Stomach (tissue), 9 donors: ENCODE data around the gene POLR1C. TPM values are rescaled to one million over a fixed set of nuclear protein-coding genes. Genes with fewer than 3 reads are reported as not detected.
"Not testable (repeated sequence)": the region's sequence is repeated elsewhere in the genome, so short reads cannot be mapped to it uniquely, and the experiment has no call there.

ENCODE experiments used
- DNase-seq, 2 donors: peaks; one replicate each; pipeline versions ENCODE4 v3.0.0 to v3.0.0-alpha.2; 2013 to 2019
- H3K27ac ChIP-seq, 5 donors: fragments of 200-600 bp in 4 of 5; sonication (generic) in 4 of 5; one replicate each; pipeline ENCODE4 v1.5.1; 2013 to 2019; ENCODE audit warnings: mild to moderate bottlenecking in 1 of 5, moderate library complexity in 1 of 5
- H3K27me3 ChIP-seq, 3 donors: fragments of 200-600 bp; sonication (generic); one replicate each; pipeline ENCODE4 v1.5.1; 2017 to 2019; ENCODE audit warnings: mixed run types in 1 of 3
- H3K36me3 ChIP-seq, 4 donors: fragments of 200-600 bp; sonication (generic); 1 replicate in 3 of 4; 2 replicates in 1 of 4; pipeline ENCODE4 v1.5.1; 2016 to 2019
- H3K4me1 ChIP-seq, 4 donors: fragments of 200-600 bp; sonication (generic); one replicate each; pipeline ENCODE4 v1.5.1; 2016 to 2019
- H3K4me3 ChIP-seq, 4 donors: fragments of 200-600 bp; sonication (generic) in 3 of 4; one replicate each; pipeline ENCODE4 v1.5.1; 2016 to 2019; ENCODE audit warnings: mild to moderate bottlenecking in 1 of 4
- H3K9me3 ChIP-seq, 4 donors: fragments of 200-600 bp; sonication (generic); one replicate each; pipeline ENCODE4 v1.5.1; 2016 to 2019
- EP300 ChIP-seq: sonication (generic); formaldehyde crosslinking; IDR thresholded peaks from one replicate; pipeline ENCODE4 v1.6.1; 2017; ENCODE audit warnings: antibody characterized with exemption
- POLR2A ChIP-seq, 4 donors: fragments of 450-650 bp; IDR thresholded peaks; one replicate each; pipeline ENCODE4 v1.6.1; 2016; ENCODE audit warnings: antibody characterized with exemption in 4 of 4, control low read depth in 2 of 4, mild to moderate bottlenecking in 1 of 4, moderate library complexity in 1 of 4
- POLR2AphosphoS5 ChIP-seq, 3 donors: sonication (generic); formaldehyde crosslinking; IDR thresholded peaks; one replicate each; pipeline ENCODE4 v1.6.1; 2016; ENCODE audit warnings: antibody characterized with exemption in 3 of 3
- WGBS, 5 donors: extraction: QIAGEN DNeasy Blood & Tissue Kit in 3 of 5; methylation state at CpG; one replicate each; pipeline versions ENCODE4 v1.1.5 to v1.1.7; 2013 to 2018; 5-methylcytosine and 5-hydroxymethylcytosine counted together
- intact Hi-C: fragments of 100-400 bp; cut with DNase I; formaldehyde crosslinking; loops from one replicate; pipeline ENCODE4 v1.15.1; 2023; ENCODE audit warnings: low total_unique reads
- polyA plus RNA-seq, 3 donors: library from polyadenylated mRNA; stranded (reverse); fragments of 200-250 nt; gene quantifications; one replicate each; pipeline ENCODE4 v1.2.3, GENCODE V29; 2013
- total RNA-seq, 5 donors: library from RNA; depleted of rRNA; stranded (reverse); fragments of >200 nt; gene quantifications; one replicate each; pipeline versions ENCODE4 v1.1.0 to v1.2.3, GENCODE V29; 2014 to 2016
- TF ChIP-seq, protein P1 (sequence below), 7 experiments: fragments of 450-650 bp in 4 of 7; fragments of 200-600 bp in 3 of 7; sonication (generic) in 3 of 7; IDR thresholded peaks; one replicate each; pipeline ENCODE4 v1.5.1; 2016 to 2019; ENCODE audit warnings: antibody characterized with exemption in 7 of 7, control low read depth in 2 of 7, mild to moderate bottlenecking in 1 of 7
- donor health status: healthy with polysubstance abuse.
- donor health status: Bipolar disorder and iron deficiency.
- donor health status: healthy.

POLR1C gene
- total and polyA plus RNA-seq, 8 donors: 14.7 to 36.2 (median 25.1) TPM

DNA sequence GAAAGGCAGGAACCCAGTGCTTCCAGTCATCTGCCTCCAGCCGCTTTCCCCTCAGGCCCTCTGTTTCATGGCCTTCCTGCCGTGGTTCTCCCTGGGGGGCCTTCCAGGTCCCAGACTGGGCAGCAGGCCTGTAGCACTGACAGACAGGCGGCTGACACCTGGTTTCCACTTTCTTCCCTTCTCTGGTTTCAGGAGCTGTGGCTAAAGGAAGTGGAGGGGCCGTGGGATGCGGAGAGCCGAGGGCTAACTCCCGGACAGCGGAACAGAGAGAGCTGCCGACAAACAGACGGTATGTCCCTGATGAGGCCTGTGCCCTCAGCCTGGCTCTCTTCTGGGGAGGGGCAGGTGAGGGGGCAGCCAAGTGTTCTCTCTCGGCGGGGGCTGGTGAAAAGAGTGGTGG lies 19.2 kb upstream of the POLR1C start:
- no peak for TF ChIP-seq POLR2AphosphoS5 (IDR thresholded peaks at IDR 0.05)
- no peak for TF ChIP-seq EP300
- no peak for TF ChIP-seq POLR2A (IDR thresholded peaks at IDR 0.05)
- TF ChIP-seq, protein P1, sequence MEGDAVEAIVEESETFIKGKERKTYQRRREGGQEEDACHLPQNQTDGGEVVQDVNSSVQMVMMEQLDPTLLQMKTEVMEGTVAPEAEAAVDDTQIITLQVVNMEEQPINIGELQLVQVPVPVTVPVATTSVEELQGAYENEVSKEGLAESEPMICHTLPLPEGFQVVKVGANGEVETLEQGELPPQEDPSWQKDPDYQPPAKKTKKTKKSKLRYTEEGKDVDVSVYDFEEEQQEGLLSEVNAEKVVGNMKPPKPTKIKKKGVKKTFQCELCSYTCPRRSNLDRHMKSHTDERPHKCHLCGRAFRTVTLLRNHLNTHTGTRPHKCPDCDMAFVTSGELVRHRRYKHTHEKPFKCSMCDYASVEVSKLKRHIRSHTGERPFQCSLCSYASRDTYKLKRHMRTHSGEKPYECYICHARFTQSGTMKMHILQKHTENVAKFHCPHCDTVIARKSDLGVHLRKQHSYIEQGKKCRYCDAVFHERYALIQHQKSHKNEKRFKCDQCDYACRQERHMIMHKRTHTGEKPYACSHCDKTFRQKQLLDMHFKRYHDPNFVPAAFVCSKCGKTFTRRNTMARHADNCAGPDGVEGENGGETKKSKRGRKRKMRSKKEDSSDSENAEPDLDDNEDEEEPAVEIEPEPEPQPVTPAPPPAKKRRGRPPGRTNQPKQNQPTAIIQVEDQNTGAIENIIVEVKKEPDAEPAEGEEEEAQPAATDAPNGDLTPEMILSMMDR (IDR thresholded peaks at IDR 0.05): no peak
- DNase-seq: no peak
- Histone ChIP-seq H3K27me3 (no peaks in the 10 kb centered on the region), H3K27ac (no peak overlapping the region), H3K36me3 (peaks cover 42 to 53% (median 52%) of the 10 kb centered on the region in 4 donors), H3K9me3 (no peaks in the 10 kb centered on the region), H3K4me3 (no peak overlapping the region), H3K4me1 (peaks cover 11 to 46% (median 31%) of the 10 kb centered on the region in 4 donors)
- intact Hi-C loops: no loop called here
- 94 to 95% (median 94%) methylated on average over 12 of the region's 12 CpGs for WGBS, 5 donors

DNA sequence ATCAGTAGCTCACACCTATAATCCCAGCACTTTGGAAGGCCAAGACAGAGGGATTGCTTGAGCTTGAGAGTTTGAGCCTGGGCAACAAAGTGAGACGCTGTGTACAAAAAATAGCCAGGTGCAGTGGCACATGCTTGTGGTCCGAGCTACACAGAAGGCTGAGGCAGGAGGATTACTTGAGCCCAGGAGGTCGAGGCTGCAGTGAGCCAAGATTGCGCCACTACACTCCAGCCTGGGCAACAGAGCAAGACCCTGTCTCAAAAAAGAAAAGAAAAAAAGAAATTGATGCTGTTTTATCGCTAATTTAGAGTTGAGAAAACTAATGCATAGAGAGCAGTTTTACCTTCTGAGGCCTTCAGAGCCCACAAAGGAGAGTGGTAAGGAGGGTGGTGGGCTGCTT lies 18.6 kb upstream of the POLR1C start:
- WGBS, 5 donors: 92 to 96% (median 94%) methylated on average over 5 of the region's 5 CpGs
- H3K27me3 ChIP-seq, H3K27ac ChIP-seq, H3K4me3 ChIP-seq, H3K9me3 ChIP-seq, DNase-seq, intact Hi-C loops: not testable (repeated sequence)
- peaks cover 11 to 46% (median 27%) of the 10 kb centered on the region in 4 donors for H3K4me1 ChIP-seq
- peaks cover 48 to 59% (median 58%) of the 10 kb centered on the region in 4 donors for H3K36me3 ChIP-seq

DNA sequence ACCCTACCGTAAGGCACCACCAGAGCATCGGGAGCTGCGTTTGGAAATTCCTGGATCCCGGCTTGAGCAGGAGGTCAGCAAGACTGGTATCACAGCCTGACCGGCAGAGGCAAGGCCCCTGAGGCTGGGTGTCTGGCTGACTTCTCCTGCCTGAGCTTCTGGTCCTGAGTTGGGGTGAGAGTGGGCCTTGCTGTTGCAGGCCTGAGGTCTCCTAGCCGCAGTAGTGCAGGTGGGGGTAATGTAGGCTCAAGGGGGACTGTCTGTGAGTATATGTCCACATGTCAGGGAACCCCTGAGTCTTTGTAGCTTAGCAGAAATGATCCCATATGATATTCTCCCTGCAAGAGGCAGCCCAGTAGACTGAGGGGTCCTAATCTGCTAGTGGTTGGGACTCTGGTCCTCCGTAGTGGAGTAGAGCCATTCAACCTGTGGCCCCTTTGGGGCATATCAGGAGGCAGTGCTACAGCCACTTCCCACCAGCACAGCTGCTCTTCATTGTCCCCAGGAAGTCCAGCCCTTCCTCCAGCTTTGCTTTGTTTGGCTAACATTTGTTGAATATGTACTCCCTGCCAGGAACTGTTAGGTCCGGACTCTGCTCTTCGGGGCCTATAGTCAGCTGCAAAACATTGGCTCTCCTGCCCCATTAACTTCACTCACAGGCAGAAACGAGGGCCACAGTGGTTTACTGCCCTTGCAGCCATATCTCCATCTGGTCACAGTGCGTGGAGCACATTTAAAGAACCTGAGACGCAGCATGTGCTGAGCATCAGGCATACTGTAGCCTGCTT lies 17.7 kb upstream of the POLR1C start:
- Histone ChIP-seq H3K4me3 (no peak overlapping the region), H3K9me3 (no peaks in the 10 kb centered on the region), H3K27me3 (no peaks in the 10 kb centered on the region), H3K27ac (peak overlapping the region in 2 of 5 donors; percentile 23 to 38), H3K36me3 (peaks cover 55 to 68% (median 67%) of the 10 kb centered on the region in 4 donors), H3K4me1 (peaks cover 11 to 42% (median 23%) of the 10 kb centered on the region in 4 donors)
- TF ChIP-seq, protein P1 (IDR thresholded peaks at IDR 0.05): no peak
- TF ChIP-seq EP300 (no peak), POLR2A (IDR thresholded peaks at IDR 0.05) (no peak), POLR2AphosphoS5 (IDR thresholded peaks at IDR 0.05) (no peak)
- intact Hi-C loops: no loop called here
- no peak for DNase-seq
- WGBS, 5 donors: 54 to 73% (median 64%) methylated on average over 9 to 12 of the region's 12 CpGs

DNA sequence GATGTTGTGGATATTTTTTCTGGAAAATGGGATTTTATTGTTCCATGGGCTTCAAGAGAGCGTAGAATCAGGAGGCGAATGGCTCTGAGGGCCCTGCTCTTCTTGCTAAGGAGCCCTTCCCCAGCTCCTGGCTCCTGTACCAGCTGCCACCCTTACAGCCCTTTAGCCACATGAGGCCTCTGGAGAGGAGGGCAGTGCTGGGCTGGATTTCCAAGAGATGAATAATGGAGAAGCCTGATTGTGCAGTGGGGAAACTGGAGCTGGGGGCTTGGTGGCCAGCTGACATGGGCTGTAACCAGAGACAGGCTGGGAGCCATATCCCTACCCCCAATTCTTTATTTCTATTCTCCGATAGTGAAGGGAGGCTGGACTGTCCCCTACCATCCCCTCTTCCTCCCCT lies 16.0 kb upstream of the POLR1C start:
- no peak for DNase-seq
- intact Hi-C loops: loop anchor here (10.0 kb wide), 1 partner anchor 236 kb away; no protein-coding TSS in a partner anchor
- peaks cover 65 to 85% (median 84%) of the 10 kb centered on the region in 4 donors for H3K36me3 ChIP-seq
- peaks cover 9 to 25% (median 12%) of the 10 kb centered on the region in 4 donors for H3K4me1 ChIP-seq
- no peaks in the 10 kb centered on the region for H3K27me3 ChIP-seq
- WGBS, 5 donors: 90 to 100% (median 97%) methylated on average over 3 of the region's 3 CpGs
- H3K4me3 ChIP-seq: no peak overlapping the region
- H3K9me3 ChIP-seq: no peaks in the 10 kb centered on the region
- TF ChIP-seq POLR2A (IDR thresholded peaks at IDR 0.05): no peak
- no peak for TF ChIP-seq POLR2AphosphoS5 (IDR thresholded peaks at IDR 0.05)
- TF ChIP-seq, protein P1 (IDR thresholded peaks at IDR 0.05): no peak
- no peak for TF ChIP-seq EP300
- H3K27ac ChIP-seq: no peak overlapping the region

DNA sequence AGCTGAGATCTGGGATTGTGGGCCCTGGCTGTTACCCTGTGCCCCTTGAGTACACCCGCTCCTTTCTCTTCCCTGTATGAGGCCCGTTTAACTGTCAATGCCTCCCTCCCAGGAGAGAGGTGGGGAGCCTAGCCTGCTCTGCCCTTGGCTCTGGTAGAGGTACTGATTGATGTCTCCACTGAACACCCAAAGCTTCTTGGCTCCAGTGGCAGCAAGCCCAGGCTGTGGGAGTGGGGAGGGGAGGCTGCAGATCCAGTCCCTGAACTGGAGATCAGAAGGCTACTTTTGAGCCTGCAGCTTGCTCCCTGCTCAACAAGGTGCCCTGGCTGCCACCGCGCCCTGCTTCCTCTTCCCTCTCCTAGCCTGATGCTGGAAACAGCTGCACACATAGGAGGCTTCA lies 14.2 kb upstream of the POLR1C start:
- 71 to 94% (median 91%) methylated on average over 2 to 4 of the region's 4 CpGs for WGBS, 5 donors
- TF ChIP-seq, protein P1 (IDR thresholded peaks at IDR 0.05): no peak
- no peak for TF ChIP-seq POLR2A (IDR thresholded peaks at IDR 0.05)
- TF ChIP-seq EP300: no peak
- TF ChIP-seq POLR2AphosphoS5 (IDR thresholded peaks at IDR 0.05): no peak
- Histone ChIP-seq H3K27me3 (peaks cover 0 to 6% (median 0%) of the 10 kb centered on the region in 3 donors), H3K4me3 (no peak overlapping the region), H3K36me3 (peaks cover 65 to 87% (median 83%) of the 10 kb centered on the region in 4 donors), H3K4me1 (peaks cover 6 to 21% (median 16%) of the 10 kb centered on the region in 4 donors), H3K9me3 (no peaks in the 10 kb centered on the region), H3K27ac (no peak overlapping the region)
- DNase-seq: no peak
- intact Hi-C loops: loop anchor here (10.0 kb wide), 1 partner anchor 238 kb away; no protein-coding TSS in a partner anchor
